ENCODE results near the gene APOL2.
"Not testable (repeated sequence)": the region's sequence is repeated elsewhere in the genome, so short reads cannot be mapped to it uniquely, and the experiment has no call there.

The APOL2 gene

GRCh38 chr22:36208914-36209313 lies 30.4 kb downstream of the APOL2 start:
- Histone ChIP-seq H3K4me3 (ENCODE audit: low read depth, low read length, poor library complexity, severe bottlenecking) (no peak overlapping the region), H2AFZ (ENCODE audit: low read length) (no peak overlapping the region), H3K79me2 (ENCODE audit: insufficient read depth, low read length) (no peaks in the 10 kb centered on the region), H3K9me3 (ENCODE audit: low read length) (no peaks in the 10 kb centered on the region), H3K4me2 (ENCODE audit: low read length) (no peak overlapping the region), H4K20me1 (ENCODE audit: insufficient read depth, low read length) (no peaks in the 10 kb centered on the region), H3K27me3 (ENCODE audit: insufficient read depth, low read length) (no peaks in the 10 kb centered on the region), H3K9ac (ENCODE audit: low read length) (no peak overlapping the region), H3K36me3 (ENCODE audit: insufficient read depth, low read length) (0 out of 2 replicates have a peak, but pooled peaks cover 3% of the 10 kb centered on the region), H3F3A (ENCODE audit: insufficient read depth, low read length) (no peaks in the 10 kb centered on the region), H3K27ac (ENCODE audit: low read depth, low read length, poor library complexity, severe bottlenecking) (no peak overlapping the region), H3K4me1 (ENCODE audit: insufficient read depth, low read length, severe bottlenecking) (peaks cover 31% of the 10 kb centered on the region), H3K9me2 (ENCODE audit: low read depth, low read length) (no peaks in the 10 kb centered on the region)
- no peak for TF ChIP-seq EZH2 (IDR thresholded peaks at IDR 0.05; ENCODE audit: borderline replicate concordance, low read length)
- no peak for TF ChIP-seq CTCF (IDR thresholded peaks at IDR 0.05; ENCODE audit: low read length)

- Histone ChIP-seq H3K4me1 (ENCODE audit: insufficient read depth, low read length, severe bottlenecking) (peaks cover 31% of the 10 kb centered on the region), H3K9me3 (ENCODE audit: low read length) (no peaks in the 10 kb centered on the region), H3K4me2 (ENCODE audit: low read length) (no peak overlapping the region), H3K27ac (ENCODE audit: low read depth, low read length, poor library complexity, severe bottlenecking) (no peak overlapping the region), H3K36me3 (ENCODE audit: insufficient read depth, low read length) (0 out of 2 replicates have a peak, but pooled peaks cover 3% of the 10 kb centered on the region), H3K9ac (ENCODE audit: low read length) (no peak overlapping the region), H4K20me1 (ENCODE audit: insufficient read depth, low read length) (no peaks in the 10 kb centered on the region), H2AFZ (ENCODE audit: low read length) (no peak overlapping the region), H3K9me2 (ENCODE audit: low read depth, low read length) (no peaks in the 10 kb centered on the region), H3K27me3 (ENCODE audit: insufficient read depth, low read length) (no peaks in the 10 kb centered on the region), H3K79me2 (ENCODE audit: insufficient read depth, low read length) (no peaks in the 10 kb centered on the region), H3K4me3 (ENCODE audit: low read depth, low read length, poor library complexity, severe bottlenecking) (no peak overlapping the region), H3F3A (ENCODE audit: insufficient read depth, low read length) (no peaks in the 10 kb centered on the region)
- TF ChIP-seq CTCF (IDR thresholded peaks at IDR 0.05; ENCODE audit: low read length) (no peak), EZH2 (IDR thresholded peaks at IDR 0.05; ENCODE audit: borderline replicate concordance, low read length) (no peak)
Observed at GRCh38 chr22:36208162-36208765, 31.1 kb downstream of the APOL2 start.

- peaks cover 22% of the 10 kb centered on the region for H3K4me1 ChIP-seq (ENCODE audit: insufficient read depth, low read length, severe bottlenecking)
- H3K79me2 ChIP-seq (ENCODE audit: insufficient read depth, low read length), result no peaks in the 10 kb centered on the region
- no peaks in the 10 kb centered on the region for H3K27me3 ChIP-seq (ENCODE audit: insufficient read depth, low read length)
Observed at GRCh38 chr22:36206255-36206654, 33.1 kb downstream of the APOL2 start.

DNA sequence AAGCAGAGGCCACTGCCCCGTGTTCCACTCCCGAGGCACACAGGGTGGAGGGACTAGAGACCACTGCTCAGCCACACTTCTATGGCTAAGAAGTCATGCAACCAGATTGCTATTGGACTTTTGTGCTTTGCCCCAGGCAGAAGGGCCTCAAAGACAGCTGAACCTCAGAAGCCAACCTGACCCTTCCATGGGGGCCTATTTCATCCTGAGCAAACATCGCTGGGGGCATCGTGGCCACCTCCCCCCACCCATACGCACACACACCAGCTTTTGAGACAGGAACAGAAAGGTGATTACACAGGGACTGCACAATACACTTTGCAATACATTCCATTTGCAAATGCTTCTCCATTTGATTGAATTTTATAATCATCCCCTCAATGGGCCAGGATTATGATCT lies 33.8 kb downstream of the APOL2 start:
- H3K4me2 ChIP-seq (ENCODE audit: low read length); H3K9me3 ChIP-seq (ENCODE audit: low read length); H3K27me3 ChIP-seq (ENCODE audit: insufficient read depth, low read length); H4K20me1 ChIP-seq (ENCODE audit: insufficient read depth, low read length); H3K4me3 ChIP-seq (ENCODE audit: low read depth, low read length, poor library complexity, severe bottlenecking); H3K36me3 ChIP-seq (ENCODE audit: insufficient read depth, low read length); H3K9ac ChIP-seq (ENCODE audit: low read length); H2AFZ ChIP-seq (ENCODE audit: low read length); H3F3A ChIP-seq (ENCODE audit: insufficient read depth, low read length); H3K27ac ChIP-seq (ENCODE audit: low read depth, low read length, poor library complexity, severe bottlenecking); H3K9me2 ChIP-seq (ENCODE audit: low read depth, low read length); H3K79me2 ChIP-seq (ENCODE audit: insufficient read depth, low read length): not testable (repeated sequence)
- peaks cover 15% of the 10 kb centered on the region for H3K4me1 ChIP-seq (ENCODE audit: insufficient read depth, low read length, severe bottlenecking)

More at GRCh38 chr22:36206255-36206654, 33.1 kb downstream of the APOL2 start:
- 0 out of 2 replicates have a peak, but pooled peaks cover 3% of the 10 kb centered on the region for H3K36me3 ChIP-seq (ENCODE audit: insufficient read depth, low read length)
- no peak overlapping the region for H2AFZ ChIP-seq (ENCODE audit: low read length)
- no peak overlapping the region for H3K27ac ChIP-seq (ENCODE audit: low read depth, low read length, poor library complexity, severe bottlenecking)
- no peak overlapping the region for H3K9ac ChIP-seq (ENCODE audit: low read length)
- no peaks in the 10 kb centered on the region for H3F3A ChIP-seq (ENCODE audit: insufficient read depth, low read length)
- H4K20me1 ChIP-seq (ENCODE audit: insufficient read depth, low read length), result no peaks in the 10 kb centered on the region
- H3K4me3 ChIP-seq (ENCODE audit: low read depth, low read length, poor library complexity, severe bottlenecking), result no peak overlapping the region
- no peak for TF ChIP-seq CTCF (IDR thresholded peaks at IDR 0.05; ENCODE audit: low read length)
- no peaks in the 10 kb centered on the region for H3K9me2 ChIP-seq (ENCODE audit: low read depth, low read length)
- H3K9me3 ChIP-seq (ENCODE audit: low read length), result no peaks in the 10 kb centered on the region
- no peak overlapping the region for H3K4me2 ChIP-seq (ENCODE audit: low read length)
